Measurements from ENCODE around the gene VEZT.

Gene VEZT

GRCh38 chr12:95220726-95221125, 3.1 kb downstream of the VEZT start:
- no peak for TF ChIP-seq ZFP3 (CRISPR knock-in tag; IDR thresholded peaks at IDR 0.05)
- no peak for TF ChIP-seq GLIS3 (CRISPR knock-in tag; IDR thresholded peaks at IDR 0.05)
- TF ChIP-seq CSRNP3 (CRISPR knock-in tag; IDR thresholded peaks at IDR 0.05) = no peak
- no peak for TF ChIP-seq ESRRG (CRISPR knock-in tag; IDR thresholded peaks at IDR 0.05)
- no peak for TF ChIP-seq CSDC2 (CRISPR knock-in tag; IDR thresholded peaks at IDR 0.05)
- TF ChIP-seq ZFP30 (CRISPR knock-in tag; IDR thresholded peaks at IDR 0.05) = no peak
- TF ChIP-seq PPARA (CRISPR knock-in tag; IDR thresholded peaks at IDR 0.05; ENCODE audit: borderline replicate concordance) = no peak
- TF ChIP-seq SNAI2 (CRISPR knock-in tag; IDR thresholded peaks at IDR 0.05) = no peak
- TF ChIP-seq POU6F1 (CRISPR knock-in tag; IDR thresholded peaks at IDR 0.05; ENCODE audit: borderline replicate concordance, low read depth) = no peak
- no peak for TF ChIP-seq BACH2 (CRISPR knock-in tag; IDR thresholded peaks at IDR 0.05; ENCODE audit: borderline replicate concordance)
- TF ChIP-seq CREB5 (CRISPR knock-in tag; IDR thresholded peaks at IDR 0.05; ENCODE audit: low read depth) = no peak
- TF ChIP-seq ZNF565 (CRISPR knock-in tag; conservative IDR thresholded peaks at IDR 0.05; ENCODE audit: low read depth) = no peak
- no peak for TF ChIP-seq TCF4 (CRISPR knock-in tag; IDR thresholded peaks at IDR 0.05; ENCODE audit: borderline replicate concordance)
- no peak for TF ChIP-seq RARB (CRISPR knock-in tag; IDR thresholded peaks at IDR 0.05)
- no peak for TF ChIP-seq ARNTL (CRISPR knock-in tag; IDR thresholded peaks at IDR 0.05; ENCODE audit: borderline replicate concordance, low read depth)
- no peak for TF ChIP-seq ZC3H10 (CRISPR knock-in tag; IDR thresholded peaks at IDR 0.05)
- no peak for TF ChIP-seq PATZ1 (CRISPR knock-in tag; IDR thresholded peaks at IDR 0.05; ENCODE audit: borderline replicate concordance)
- ATAC-seq = no peak

GRCh38 chr12:95224202-95225170, 6.9 kb downstream of the VEZT start:
- ATAC-seq = peak; percentile 89
- no peak for TF ChIP-seq TOX (CRISPR knock-in tag; IDR thresholded peaks at IDR 0.05; ENCODE audit: borderline replicate concordance)
- no peak for TF ChIP-seq GLIS3 (CRISPR knock-in tag; IDR thresholded peaks at IDR 0.05)
- TF ChIP-seq ZNF70 (CRISPR knock-in tag; IDR thresholded peaks at IDR 0.05) = no peak

- ATAC-seq = no peak
- TF ChIP-seq BACH2 (CRISPR knock-in tag; IDR thresholded peaks at IDR 0.05; ENCODE audit: borderline replicate concordance) (no peak), GLIS3 (CRISPR knock-in tag; IDR thresholded peaks at IDR 0.05) (no peak), ZNF70 (CRISPR knock-in tag; IDR thresholded peaks at IDR 0.05) (no peak), PPARA (CRISPR knock-in tag; IDR thresholded peaks at IDR 0.05; ENCODE audit: borderline replicate concordance) (no peak), OSR1 (CRISPR knock-in tag; IDR thresholded peaks at IDR 0.05) (no peak), ZNF565 (CRISPR knock-in tag; conservative IDR thresholded peaks at IDR 0.05; ENCODE audit: low read depth) (no peak), TCF4 (CRISPR knock-in tag; IDR thresholded peaks at IDR 0.05; ENCODE audit: borderline replicate concordance) (no peak), SNAI2 (CRISPR knock-in tag; IDR thresholded peaks at IDR 0.05) (no peak), ZFP3 (CRISPR knock-in tag; IDR thresholded peaks at IDR 0.05) (no peak), CREB5 (CRISPR knock-in tag; IDR thresholded peaks at IDR 0.05; ENCODE audit: low read depth) (no peak)
Measured at GRCh38 chr12:95225645-95226212, 8.1 kb downstream of the VEZT start.

Data from SK-N-SH treated with all-trans-retinoic acid at 6 μM for 48 hours (cell line).